SU-DHL-6 (cell line): ENCODE data around the gene FBLN2.

ENCODE experiments used
- H2AFZ ChIP-seq: fragments of 200-600 bp; sonication (generic); 2 replicates; pipeline ENCODE4 v1.6.1; 2014; ENCODE audit warnings: low read depth, mild to moderate bottlenecking, moderate library complexity, mixed read lengths, antibody characterized with exemption, low read length; ENCODE audit not compliant: severe bottlenecking
- H3F3A ChIP-seq: fragments of 200-600 bp; shearing (Covaris generic); 2 replicates; pipeline ENCODE4 v1.6.0; 2016; ENCODE audit warnings: antibody characterized with exemption, mild to moderate bottlenecking; ENCODE audit not compliant: insufficient read depth
- H3K27ac ChIP-seq: fragments of 200-600 bp; sonication (generic); 2 replicates; pipeline ENCODE4 v1.5.1; 2016; ENCODE audit warnings: low read depth, mild to moderate bottlenecking, low read length, moderate library complexity, mixed read lengths
- H3K27me3 ChIP-seq: fragments of 200-600 bp; sonication (generic), shearing (Covaris generic); 2 replicates; pipeline ENCODE4 v1.6.0; 2014; ENCODE audit warnings: mild to moderate bottlenecking, low read length
- H3K36me3 ChIP-seq: fragments of 200-600 bp; sonication (generic); 2 replicates; pipeline ENCODE4 v1.6.1; 2014; ENCODE audit warnings: mild to moderate bottlenecking, low read length, mixed read lengths
- H3K4me2 ChIP-seq: fragments of 300-600, 200-600 bp; shearing (Covaris generic), sonication (generic); 2 replicates; pipeline ENCODE4 v1.6.0; 2014; ENCODE audit warnings: low read length, low read depth, mild to moderate bottlenecking; ENCODE audit not compliant: poor library complexity, severe bottlenecking
- H3K4me3 ChIP-seq: fragments of 200-600 bp; sonication (generic); 2 replicates; pipeline ENCODE4 v1.5.1; 2014; ENCODE audit warnings: antibody characterized with exemption, low read length, mild to moderate bottlenecking, mixed read lengths; ENCODE audit not compliant: insufficient read depth, poor library complexity, severe bottlenecking
- H3K79me2 ChIP-seq: fragments of 200-600 bp; sonication (generic); 2 replicates; pipeline ENCODE4 v1.6.1; 2014; ENCODE audit warnings: mild to moderate bottlenecking, low read length, moderate library complexity; ENCODE audit not compliant: insufficient read depth
- H3K9ac ChIP-seq: fragments of 200-600 bp; sonication (generic); 2 replicates; pipeline ENCODE4 v1.7.0; 2014; ENCODE audit warnings: mild to moderate bottlenecking, low read length
- H3K9me2 ChIP-seq: fragments of 200-600 bp; sonication (generic); replicated peaks from 2 replicates; pipeline ENCODE4 v1.6.1; 2014; ENCODE audit warnings: low read length; ENCODE audit not compliant: insufficient read depth
- H3K9me3 ChIP-seq: fragments of 200-600 bp; sonication (generic); 2 replicates; pipeline ENCODE4 v1.6.1; 2014; ENCODE audit warnings: low read length, mixed read lengths; ENCODE audit not compliant: insufficient read depth
- H4K20me1 ChIP-seq: fragments of 200-600 bp; sonication (generic); 2 replicates; pipeline ENCODE4 v1.6.1; 2014; ENCODE audit warnings: low read depth, mild to moderate bottlenecking, antibody characterized with exemption, low read length, moderate library complexity, mixed read lengths
- EZH2phosphoT487 ChIP-seq: fragments of 200-600 bp; sonication (generic), shearing (Covaris generic); conservative IDR thresholded peaks from 2 replicates; pipeline ENCODE4 v1.6.1; 2018; ENCODE audit warnings: mild to moderate bottlenecking, antibody characterized with exemption, low read length, moderate library complexity, mixed read lengths
- TF ChIP-seq, protein P1 (sequence below): fragments of 200-600 bp; sonication (generic); IDR thresholded peaks from one replicate; pipeline ENCODE4 v1.5.1; 2017; ENCODE audit warnings: antibody characterized with exemption, mild to moderate bottlenecking, low read length, moderate library complexity; ENCODE audit not compliant: insufficient read depth, poor library complexity, severe bottlenecking

Gene FBLN2

DNA sequence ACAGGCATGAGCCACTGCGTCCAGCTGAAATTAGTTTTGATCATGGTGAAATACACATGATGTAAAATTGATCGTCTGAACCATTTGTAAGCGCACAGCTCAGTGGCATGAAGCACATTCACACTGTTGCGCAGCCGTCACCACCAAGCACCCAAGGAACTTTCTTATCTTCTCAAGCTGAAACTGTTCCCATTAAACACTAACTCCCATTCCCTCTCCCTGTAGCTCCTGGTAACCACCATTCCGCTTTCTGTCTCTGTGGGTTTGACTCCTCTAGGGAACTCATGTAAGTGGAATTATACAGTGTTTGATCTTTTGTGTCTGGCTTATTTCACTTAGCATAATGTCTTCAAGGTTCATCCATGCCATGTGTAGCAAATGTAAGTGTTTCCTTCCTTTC lies 62.3 kb downstream of the FBLN2 start:
- H3K4me2 ChIP-seq, result no peak overlapping the region

DNA sequence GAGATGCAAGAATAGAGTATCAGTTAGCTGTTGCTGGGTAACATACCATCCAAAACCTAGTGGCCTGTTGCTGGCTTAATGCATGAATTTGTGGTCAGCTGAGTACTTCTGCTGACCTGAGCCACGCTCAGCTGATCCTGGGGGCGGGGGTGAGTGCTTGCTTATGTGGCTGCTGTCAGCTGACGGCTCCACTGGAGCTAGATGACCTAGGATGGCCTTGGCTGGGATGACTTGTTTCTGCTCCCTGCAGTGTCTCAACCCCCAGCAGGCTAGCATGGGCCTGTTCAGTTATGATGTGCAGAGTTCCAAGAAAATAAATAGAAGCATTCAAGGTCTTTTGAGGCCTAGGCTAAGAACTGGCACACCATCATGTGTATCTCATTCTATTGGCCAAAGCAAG lies 63.9 kb downstream of the FBLN2 start:
- Histone ChIP-seq H4K20me1 (no peaks in the 10 kb centered on the region), H2AFZ (no peak overlapping the region), H3K27ac (no peak overlapping the region), H3F3A (no peaks in the 10 kb centered on the region), H3K79me2 (no peaks in the 10 kb centered on the region), H3K9ac (no peak overlapping the region), H3K27me3 (no peaks in the 10 kb centered on the region), H3K4me3 (no peak overlapping the region), H3K36me3 (no peaks in the 10 kb centered on the region), H3K9me2 (no peaks in the 10 kb centered on the region), H3K9me3 (no peaks in the 10 kb centered on the region), H3K4me2 (no peak overlapping the region)
- TF ChIP-seq EZH2phosphoT487, result no peak
- TF ChIP-seq, protein P1, sequence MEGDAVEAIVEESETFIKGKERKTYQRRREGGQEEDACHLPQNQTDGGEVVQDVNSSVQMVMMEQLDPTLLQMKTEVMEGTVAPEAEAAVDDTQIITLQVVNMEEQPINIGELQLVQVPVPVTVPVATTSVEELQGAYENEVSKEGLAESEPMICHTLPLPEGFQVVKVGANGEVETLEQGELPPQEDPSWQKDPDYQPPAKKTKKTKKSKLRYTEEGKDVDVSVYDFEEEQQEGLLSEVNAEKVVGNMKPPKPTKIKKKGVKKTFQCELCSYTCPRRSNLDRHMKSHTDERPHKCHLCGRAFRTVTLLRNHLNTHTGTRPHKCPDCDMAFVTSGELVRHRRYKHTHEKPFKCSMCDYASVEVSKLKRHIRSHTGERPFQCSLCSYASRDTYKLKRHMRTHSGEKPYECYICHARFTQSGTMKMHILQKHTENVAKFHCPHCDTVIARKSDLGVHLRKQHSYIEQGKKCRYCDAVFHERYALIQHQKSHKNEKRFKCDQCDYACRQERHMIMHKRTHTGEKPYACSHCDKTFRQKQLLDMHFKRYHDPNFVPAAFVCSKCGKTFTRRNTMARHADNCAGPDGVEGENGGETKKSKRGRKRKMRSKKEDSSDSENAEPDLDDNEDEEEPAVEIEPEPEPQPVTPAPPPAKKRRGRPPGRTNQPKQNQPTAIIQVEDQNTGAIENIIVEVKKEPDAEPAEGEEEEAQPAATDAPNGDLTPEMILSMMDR, result no peak

More for the DNA sequence above, 62.3 kb downstream of the FBLN2 start:
- no peak for TF ChIP-seq EZH2phosphoT487
- TF ChIP-seq, protein P1, result no peak
- Histone ChIP-seq H3K36me3 (no peaks in the 10 kb centered on the region), H3K27ac (no peak overlapping the region), H3K9me2 (no peaks in the 10 kb centered on the region), H3K9me3 (no peaks in the 10 kb centered on the region), H4K20me1 (no peaks in the 10 kb centered on the region), H3K27me3 (no peaks in the 10 kb centered on the region), H3K9ac (no peak overlapping the region), H3K79me2 (no peaks in the 10 kb centered on the region), H3K4me3 (no peak overlapping the region), H2AFZ (no peak overlapping the region), H3F3A (no peaks in the 10 kb centered on the region)

DNA sequence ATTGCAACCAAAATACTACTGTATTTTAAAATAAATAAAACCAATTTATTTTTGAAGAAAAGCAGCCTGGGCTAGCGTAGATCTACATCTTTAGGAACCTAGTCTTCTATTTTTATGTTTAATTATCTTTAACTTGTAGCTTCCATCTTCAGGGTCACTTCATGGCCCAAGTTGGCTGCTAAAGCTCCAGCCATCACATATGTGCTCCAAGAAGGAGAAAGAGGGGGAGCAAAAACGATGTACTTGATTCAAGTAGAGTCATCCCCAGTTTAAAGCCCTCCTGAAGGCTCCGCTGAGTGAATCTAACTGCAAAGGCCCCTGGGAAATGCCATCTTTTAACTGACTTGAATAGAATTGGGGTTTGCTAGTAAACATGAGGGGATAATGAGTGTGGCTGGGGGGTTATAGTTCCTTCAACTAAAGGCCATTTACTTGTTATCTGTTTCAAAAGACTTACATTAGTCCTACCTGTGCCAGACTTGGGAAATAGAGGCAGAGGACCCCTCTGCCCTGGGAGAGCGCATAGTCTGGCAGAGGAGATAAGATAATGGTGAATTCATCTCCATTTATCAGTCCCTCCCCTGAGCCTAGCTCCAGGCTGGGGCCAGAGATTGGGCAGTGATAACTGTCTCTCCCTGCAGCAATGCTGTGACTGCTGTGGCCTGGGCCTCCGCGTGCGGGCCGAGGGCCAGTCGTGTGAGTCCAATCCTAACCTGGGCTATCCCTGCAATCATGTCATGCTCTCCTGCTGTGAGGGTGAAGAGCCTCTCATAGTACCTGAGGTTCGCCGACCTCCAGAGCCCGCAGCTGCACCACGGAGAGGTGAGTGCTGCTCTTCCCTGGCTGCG lies 64.6 kb downstream of the FBLN2 start:
- Histone ChIP-seq H3K9me2 (no peaks in the 10 kb centered on the region), H3F3A (no peaks in the 10 kb centered on the region), H3K79me2 (no peaks in the 10 kb centered on the region), H3K36me3 (no peaks in the 10 kb centered on the region), H3K9ac (no peak overlapping the region), H3K4me3 (no peak overlapping the region), H4K20me1 (no peaks in the 10 kb centered on the region), H3K9me3 (no peaks in the 10 kb centered on the region), H3K27me3 (no peaks in the 10 kb centered on the region), H3K27ac (no peak overlapping the region), H3K4me2 (no peak overlapping the region), H2AFZ (no peak overlapping the region)
- TF ChIP-seq, protein P1, result no peak
- no peak for TF ChIP-seq EZH2phosphoT487
